Osteoblast (primary cell): Measurements from ENCODE around the gene APOBEC3C. TPM values are rescaled to one million over a fixed set of nuclear protein-coding genes. Genes with fewer than 3 reads are reported as not detected.

Source experiments
- DNase-seq: peaks from one replicate; pipeline ENCODE4 v3.0.0; 2011; ENCODE audit warnings: low spot score, mixed read lengths; ENCODE audit not compliant: insufficient read length; ENCODE audit errors: missing footprints
- H2AFZ ChIP-seq: 2 replicates; pipeline ENCODE4 v1.6.0; 2011; ENCODE audit warnings: mild to moderate bottlenecking, low read length
- H3K27ac ChIP-seq: 2 replicates; pipeline ENCODE4 v1.5.1; 2011; ENCODE audit warnings: mild to moderate bottlenecking, low read depth, low read length, moderate library complexity
- H3K27me3 ChIP-seq: 2 replicates; pipeline ENCODE4 v1.6.0; 2012; ENCODE audit warnings: mild to moderate bottlenecking, control low read depth, inconsistent platforms, low read length, moderate library complexity; ENCODE audit not compliant: insufficient read depth
- H3K36me3 ChIP-seq: 2 replicates; pipeline ENCODE4 v1.5.1; 2011; ENCODE audit warnings: mild to moderate bottlenecking, low read length, control low read depth, moderate library complexity; ENCODE audit not compliant: insufficient read depth
- H3K4me1 ChIP-seq: 2 replicates; pipeline ENCODE4 v1.5.1; 2011; ENCODE audit warnings: mild to moderate bottlenecking, low read length, control low read depth, moderate library complexity; ENCODE audit not compliant: insufficient read depth
- H3K4me2 ChIP-seq: 2 replicates; pipeline ENCODE4 v1.6.0; 2011; ENCODE audit warnings: mild to moderate bottlenecking, low read length; ENCODE audit not compliant: insufficient read depth
- H3K4me3 ChIP-seq: fragments of 200-600 bp; sonication (generic); 3 replicates; pipeline ENCODE4 v1.5.1; 2012; ENCODE audit warnings: mild to moderate bottlenecking, low read length, inconsistent platforms; ENCODE audit not compliant: insufficient read depth
- H3K79me2 ChIP-seq: 2 replicates; pipeline ENCODE4 v1.6.0; 2012; ENCODE audit warnings: mild to moderate bottlenecking, low read length, control low read depth, inconsistent platforms; ENCODE audit not compliant: insufficient read depth
- H3K9me3 ChIP-seq: 2 replicates; pipeline ENCODE4 v1.5.1; 2011; ENCODE audit warnings: low read depth, low read length, control low read depth
- H4K20me1 ChIP-seq: 2 replicates; pipeline ENCODE4 v1.6.0; 2012; ENCODE audit warnings: mild to moderate bottlenecking, low read length, control low read depth; ENCODE audit not compliant: insufficient read depth
- total RNA-seq: library from RNA; depleted of rRNA; stranded (reverse); fragments of >200 nt; gene quantifications from 2 replicates; pipeline ENCODE4 v1.2.3, GENCODE V29; 2012
- TF ChIP-seq, protein P1 (sequence below): IDR thresholded peaks from 2 replicates; pipeline ENCODE4 v1.5.1; 2011; ENCODE audit warnings: mild to moderate bottlenecking, low read depth, low read length, moderate library complexity; ENCODE audit errors: extremely low read depth

The APOBEC3C gene
- total RNA-seq, 1 donor, result 16.6 TPM

DNA sequence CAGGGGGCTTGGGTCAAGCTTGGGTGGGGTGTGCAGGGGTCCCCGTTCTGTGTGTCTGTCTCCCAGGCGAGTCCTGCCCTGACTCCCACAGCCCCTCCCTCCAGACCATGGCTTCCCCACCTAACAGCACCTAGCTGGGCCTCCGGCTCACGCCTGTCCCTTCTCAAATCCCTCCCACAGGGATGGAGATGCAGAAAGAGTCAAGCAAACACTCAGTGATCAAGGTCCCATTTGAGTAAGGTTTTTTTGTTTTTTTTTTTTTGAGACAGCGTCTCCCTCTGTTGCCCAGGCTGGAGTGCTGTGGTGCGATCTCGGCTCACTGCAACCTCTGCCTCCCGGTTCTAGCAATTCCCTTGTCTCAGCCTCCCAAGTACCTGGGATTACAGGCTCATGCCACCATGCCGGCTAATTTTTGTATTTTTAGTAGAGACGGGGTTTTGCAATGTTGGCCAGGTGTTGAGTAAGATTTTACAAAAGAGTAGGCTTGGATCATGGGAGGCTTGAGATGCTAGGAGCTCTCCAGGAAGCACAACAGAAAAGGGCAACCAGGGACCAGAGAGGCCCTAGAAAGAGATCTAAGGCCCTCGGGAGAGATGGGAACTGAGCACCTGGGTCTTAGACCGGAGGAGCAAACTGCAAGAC is 12.6 kb downstream of the APOBEC3C start:
- H3K27me3 ChIP-seq, result no peaks in the 10 kb centered on the region
- no peaks in the 10 kb centered on the region for H3K36me3 ChIP-seq
- H3K4me2 ChIP-seq, result no peak overlapping the region
- DNase-seq, result no peak
- no peak overlapping the region for H3K27ac ChIP-seq
- no peaks in the 10 kb centered on the region for H3K79me2 ChIP-seq
- TF ChIP-seq, protein P1, sequence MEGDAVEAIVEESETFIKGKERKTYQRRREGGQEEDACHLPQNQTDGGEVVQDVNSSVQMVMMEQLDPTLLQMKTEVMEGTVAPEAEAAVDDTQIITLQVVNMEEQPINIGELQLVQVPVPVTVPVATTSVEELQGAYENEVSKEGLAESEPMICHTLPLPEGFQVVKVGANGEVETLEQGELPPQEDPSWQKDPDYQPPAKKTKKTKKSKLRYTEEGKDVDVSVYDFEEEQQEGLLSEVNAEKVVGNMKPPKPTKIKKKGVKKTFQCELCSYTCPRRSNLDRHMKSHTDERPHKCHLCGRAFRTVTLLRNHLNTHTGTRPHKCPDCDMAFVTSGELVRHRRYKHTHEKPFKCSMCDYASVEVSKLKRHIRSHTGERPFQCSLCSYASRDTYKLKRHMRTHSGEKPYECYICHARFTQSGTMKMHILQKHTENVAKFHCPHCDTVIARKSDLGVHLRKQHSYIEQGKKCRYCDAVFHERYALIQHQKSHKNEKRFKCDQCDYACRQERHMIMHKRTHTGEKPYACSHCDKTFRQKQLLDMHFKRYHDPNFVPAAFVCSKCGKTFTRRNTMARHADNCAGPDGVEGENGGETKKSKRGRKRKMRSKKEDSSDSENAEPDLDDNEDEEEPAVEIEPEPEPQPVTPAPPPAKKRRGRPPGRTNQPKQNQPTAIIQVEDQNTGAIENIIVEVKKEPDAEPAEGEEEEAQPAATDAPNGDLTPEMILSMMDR, result no peak
- H3K4me3 ChIP-seq, result no peak overlapping the region
- peaks cover 7% of the 10 kb centered on the region for H3K4me1 ChIP-seq
- H3K9me3 ChIP-seq, result no peaks in the 10 kb centered on the region
- H4K20me1 ChIP-seq, result no peaks in the 10 kb centered on the region
- no peak overlapping the region for H2AFZ ChIP-seq

DNA sequence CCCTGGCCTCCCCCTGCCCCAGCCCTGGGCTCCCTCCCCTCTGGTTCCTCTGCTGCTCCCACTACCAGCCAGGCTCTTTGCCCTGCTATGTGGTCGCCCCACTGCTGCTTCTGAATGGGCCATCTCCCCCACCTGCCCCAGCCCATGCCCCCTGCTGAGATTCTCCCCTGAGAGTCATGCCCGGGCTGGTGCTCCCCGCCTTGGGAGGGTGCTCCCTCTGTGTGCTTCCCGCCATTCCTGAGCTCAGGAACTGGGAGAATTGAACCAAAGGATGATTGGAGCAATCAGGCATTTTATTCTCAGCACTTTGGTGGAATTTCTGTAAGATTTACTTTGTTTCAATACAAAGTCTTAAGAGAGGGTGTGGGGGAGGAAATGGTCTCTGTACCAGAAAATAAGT is 13.7 kb downstream of the APOBEC3C start:
- Histone ChIP-seq H3K9me3 (no peaks in the 10 kb centered on the region), H3K27ac (no peak overlapping the region), H3K4me3 (no peak overlapping the region), H3K4me1 (no peaks in the 10 kb centered on the region), H3K36me3 (no peaks in the 10 kb centered on the region), H2AFZ (no peak overlapping the region), H4K20me1 (no peaks in the 10 kb centered on the region), H3K27me3 (no peaks in the 10 kb centered on the region), H3K4me2 (no peak overlapping the region), H3K79me2 (no peaks in the 10 kb centered on the region)
- DNase-seq, result no peak
- TF ChIP-seq, protein P1, result no peak

DNA sequence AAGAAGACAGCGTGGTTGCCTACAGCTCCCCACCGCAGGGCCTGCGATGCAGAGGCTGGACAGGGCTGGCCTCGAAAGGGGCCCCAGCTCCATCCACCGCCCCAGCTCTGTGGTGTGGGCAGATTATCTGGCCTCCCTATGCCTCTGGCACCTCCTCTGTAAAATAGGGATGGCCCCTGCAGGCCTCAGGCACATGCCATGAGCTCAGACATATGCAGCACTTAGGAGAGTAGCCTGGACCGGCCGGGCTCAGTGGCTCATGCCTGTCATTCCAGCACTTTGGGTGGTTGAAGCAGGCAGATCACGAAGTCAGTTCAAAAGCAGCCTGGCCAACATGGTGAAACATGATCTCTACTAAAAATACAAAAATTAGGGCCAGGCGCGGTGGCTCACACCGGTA is 14.2 kb downstream of the APOBEC3C start:
- Histone ChIP-seq H3K27me3 (no peaks in the 10 kb centered on the region), H3K4me2 (no peak overlapping the region), H2AFZ (no peak overlapping the region), H3K79me2 (no peaks in the 10 kb centered on the region), H4K20me1 (no peaks in the 10 kb centered on the region), H3K36me3 (no peaks in the 10 kb centered on the region), H3K9me3 (no peaks in the 10 kb centered on the region), H3K27ac (no peak overlapping the region), H3K4me1 (no peaks in the 10 kb centered on the region), H3K4me3 (no peak overlapping the region)
- DNase-seq, result no peak
- TF ChIP-seq, protein P1, result no peak

DNA sequence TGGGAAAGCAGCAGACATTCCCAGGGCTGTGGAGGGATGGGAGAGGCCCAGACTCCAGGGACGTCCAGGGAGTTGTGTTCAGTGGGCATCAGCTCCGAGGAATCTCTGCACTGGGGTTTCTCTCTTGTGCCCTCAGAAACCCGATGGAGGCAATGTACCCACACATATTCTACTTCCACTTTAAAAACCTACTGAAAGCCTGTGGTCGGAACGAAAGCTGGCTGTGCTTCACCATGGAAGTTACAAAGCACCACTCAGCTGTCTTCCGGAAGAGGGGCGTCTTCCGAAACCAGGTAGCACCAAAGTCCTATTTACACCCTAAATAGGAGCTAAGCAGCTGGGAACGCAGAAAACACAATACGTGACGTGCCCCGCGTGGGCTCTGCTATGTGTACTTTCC is 15.2 kb downstream of the APOBEC3C start:
- H3K27me3 ChIP-seq, result no peaks in the 10 kb centered on the region
- DNase-seq, result no peak

More for the DNA sequence above, 15.2 kb downstream of the APOBEC3C start:
- Histone ChIP-seq H3K27ac (no peak overlapping the region), H3K9me3 (no peaks in the 10 kb centered on the region), H3K4me1 (no peaks in the 10 kb centered on the region), H3K4me3 (no peak overlapping the region), H3K4me2 (no peak overlapping the region), H3K79me2 (no peaks in the 10 kb centered on the region), H4K20me1 (no peaks in the 10 kb centered on the region), H3K36me3 (no peaks in the 10 kb centered on the region), H2AFZ (no peak overlapping the region)
- TF ChIP-seq, protein P1, result no peak
